SK-N-SH (cell line): Measurements from ENCODE around the gene AGK. TPM values are rescaled to one million over a fixed set of nuclear protein-coding genes. Genes with fewer than 3 reads are reported as not detected.

ENCODE experiments used
- CTCF ChIA-PET: fragments of 300-600, 350-600 bp; formaldehyde crosslinking; extraction: SDS; loops from one replicate; lab custom pipeline; 2021; lab: Yijun Ruan, JAX
- POLR2A ChIA-PET: fragments of 350-600 bp; sonication (Branson Sonifier 250); formaldehyde crosslinking; extraction: SDS; loops from one replicate; lab custom pipeline; 2020; ENCODE audit warnings: antibody characterized with exemption, inconsistent platforms; lab: Yijun Ruan, JAX
- DNase-seq: peaks from one replicate; pipeline ENCODE4 v3.0.0; 2012
- H2AFZ ChIP-seq: fragments of 200-600 bp; sonication (generic); 2 replicates; pipeline ENCODE4 v1.8.1; 2016; ENCODE audit warnings: antibody characterized with exemption, mild to moderate bottlenecking, low read depth
- H3F3A ChIP-seq: fragments of 200-600 bp; sonication (generic); replicated peaks from 2 replicates; pipeline ENCODE3; 2016; ENCODE audit warnings: antibody characterized with exemption, mild to moderate bottlenecking; ENCODE audit not compliant: insufficient read depth
- H3K27ac ChIP-seq, 2 experiments: fragments of 200-500 bp in 1 of 2; fragments of 200-600 bp in 1 of 2; sonication (Bioruptor generic) in 1 of 2; sonication (generic), shearing (Covaris generic) in 1 of 2; 2 replicates each; pipeline versions ENCODE4 v1.5.1 to v1.6.1; 2014 to 2016; ENCODE audit warnings: low read depth in 2 of 2, inconsistent platforms in 1 of 2, low read length in 1 of 2, mild to moderate bottlenecking in 1 of 2, mixed read lengths in 1 of 2
- H3K27me3 ChIP-seq: fragments of 200-600 bp; sonication (generic), shearing (Covaris generic); 2 replicates; pipeline ENCODE4 v1.6.1; 2016; ENCODE audit warnings: mixed run types; ENCODE audit not compliant: insufficient read depth
- H3K36me3 ChIP-seq, 2 experiments: fragments of 200-500 bp in 1 of 2; fragments of 200-600 bp in 1 of 2; sonication (Bioruptor generic) in 1 of 2; sonication (generic) in 1 of 2; replicated peaks in 1 of 2; 2 replicates each; pipeline versions ENCODE3 to v1.5.1; 2014 to 2016; ENCODE audit warnings: low read length in 1 of 2, mild to moderate bottlenecking in 1 of 2; ENCODE audit not compliant: insufficient read depth in 2 of 2, control insufficient read depth in 1 of 2
- H3K4me1 ChIP-seq, 2 experiments: fragments of 200-500 bp in 1 of 2; fragments of 200-600 bp in 1 of 2; sonication (Bioruptor generic) in 1 of 2; sonication (generic), shearing (Covaris generic) in 1 of 2; 2 replicates each; pipeline versions ENCODE4 v1.5.1 to v1.6.1; 2014 to 2016; ENCODE audit warnings: low read depth in 1 of 2, low read length in 1 of 2, mixed run types in 1 of 2; ENCODE audit not compliant: insufficient read depth in 2 of 2, control insufficient read depth in 1 of 2
- H3K4me2 ChIP-seq: fragments of 200-600 bp; sonication (generic), shearing (Covaris generic); 2 replicates; pipeline ENCODE4 v1.6.1; 2017; ENCODE audit warnings: mixed run types
- H3K4me3 ChIP-seq, 2 experiments: fragments of 200-500 bp in 1 of 2; fragments of 200-600 bp in 1 of 2; sonication (Bioruptor generic) in 1 of 2; sonication (generic), shearing (Covaris generic) in 1 of 2; 2 replicates each; pipeline versions ENCODE4 v1.5.1 to v1.8.1; 2014 to 2016; ENCODE audit warnings: low read depth in 2 of 2, inconsistent platforms in 1 of 2, low read length in 1 of 2, mild to moderate bottlenecking in 1 of 2, mixed read lengths in 1 of 2, moderate library complexity in 1 of 2
- H3K79me2 ChIP-seq: fragments of 200-600 bp; sonication (generic); 2 replicates; pipeline ENCODE4 v1.8.1; 2017; ENCODE audit warnings: mild to moderate bottlenecking; ENCODE audit not compliant: insufficient read depth
- H3K9ac ChIP-seq: fragments of 200-600 bp; sonication (generic); 2 replicates; pipeline ENCODE4 v1.6.1; 2017; ENCODE audit warnings: mixed run types
- H3K9me2 ChIP-seq: fragments of 200-600 bp; sonication (generic); 2 replicates; pipeline ENCODE4 v1.6.1; 2017; ENCODE audit warnings: mixed run types
- H3K9me3 ChIP-seq: fragments of 200-600 bp; sonication (generic); 2 replicates; pipeline ENCODE4 v1.6.1; 2017; ENCODE audit warnings: mixed run types, mild to moderate bottlenecking, moderate library complexity
- H4K20me1 ChIP-seq: fragments of 200-600 bp; sonication (generic); 2 replicates; pipeline ENCODE4 v1.6.1; 2017; ENCODE audit warnings: mild to moderate bottlenecking, mixed run types; ENCODE audit not compliant: insufficient read depth
- CHD2 ChIP-seq: fragments of 150-350 bp; IDR thresholded peaks from 2 replicates; pipeline ENCODE4 v1.6.1; 2018; ENCODE audit warnings: low read length; ENCODE audit not compliant: partially characterized antibody
- ELF1 ChIP-seq: IDR thresholded peaks from 2 replicates; pipeline ENCODE4 v1.4.0; 2012
- EZH2phosphoT487 ChIP-seq: fragments of 200-600 bp; sonication (generic); IDR thresholded peaks from 2 replicates; pipeline ENCODE4 v1.6.1; 2017; ENCODE audit warnings: low read depth, mixed run types, mild to moderate bottlenecking, antibody characterized with exemption, moderate library complexity, borderline replicate concordance
- FOXM1 ChIP-seq: IDR thresholded peaks from 2 replicates; pipeline ENCODE4 v1.4.0; 2012; ENCODE audit warnings: low read depth, mild to moderate bottlenecking
- GABPA ChIP-seq: IDR thresholded peaks from 2 replicates; pipeline ENCODE4 v1.4.0; 2012; ENCODE audit warnings: low read depth, mild to moderate bottlenecking
- GATA2 ChIP-seq: sonication (generic); formaldehyde crosslinking; IDR thresholded peaks from 2 replicates; pipeline ENCODE4 v1.5.0; 2020; ENCODE audit warnings: mild to moderate bottlenecking, missing genetic modification reagents
- MAX ChIP-seq: IDR thresholded peaks from 2 replicates; pipeline ENCODE4 v1.4.0; 2012; ENCODE audit warnings: low read depth
- MEF2A ChIP-seq: IDR thresholded peaks from 2 replicates; pipeline ENCODE4 v1.4.0; 2012; ENCODE audit warnings: low read depth, borderline replicate concordance
- NFIC ChIP-seq: IDR thresholded peaks from 2 replicates; pipeline ENCODE4 v1.4.0; 2012; ENCODE audit warnings: borderline replicate concordance
- NRF1 ChIP-seq: IDR thresholded peaks from 2 replicates; pipeline ENCODE4 v1.6.1; 2012; ENCODE audit warnings: low read depth, mild to moderate bottlenecking, low read length
- POLR2AphosphoS5 ChIP-seq: IDR thresholded peaks from 2 replicates; pipeline ENCODE4 v1.6.1; 2012; ENCODE audit warnings: low read depth, low read length
- RCOR1 ChIP-seq: fragments of 150-350 bp; IDR thresholded peaks from 2 replicates; pipeline ENCODE4 v1.6.1; 2017; ENCODE audit warnings: antibody characterized with exemption, low read length
- REST ChIP-seq: IDR thresholded peaks from 2 replicates; pipeline ENCODE4 v1.6.1; 2012; ENCODE audit warnings: mild to moderate bottlenecking, low read depth, low read length, moderate library complexity
- RFX5 ChIP-seq: IDR thresholded peaks from 2 replicates; pipeline ENCODE4 v1.6.1; 2012; ENCODE audit warnings: mild to moderate bottlenecking, improper control_type of control experiment, low read length
- RXRA ChIP-seq: IDR thresholded peaks from 2 replicates; pipeline ENCODE4 v1.4.0; 2012; ENCODE audit warnings: low read depth, mild to moderate bottlenecking, borderline replicate concordance
- SIN3A ChIP-seq: IDR thresholded peaks from 2 replicates; pipeline ENCODE4 v1.6.1; 2012; ENCODE audit warnings: low read depth, mild to moderate bottlenecking, low read length, moderate library complexity, borderline replicate concordance
- SMC3 ChIP-seq: IDR thresholded peaks from 2 replicates; pipeline ENCODE4 v1.6.1; 2012; ENCODE audit warnings: low read depth, low read length, improper control_type of control experiment
- TAF1 ChIP-seq: IDR thresholded peaks from 2 replicates; pipeline ENCODE4 v1.6.1; 2012; ENCODE audit warnings: low read depth, mild to moderate bottlenecking, low read length, moderate library complexity, borderline replicate concordance
- TCF12 ChIP-seq: IDR thresholded peaks from 2 replicates; pipeline ENCODE4 v1.4.0; 2012
- TEAD4 ChIP-seq: IDR thresholded peaks from 2 replicates; pipeline ENCODE4 v1.4.0; 2012; ENCODE audit warnings: mild to moderate bottlenecking, borderline replicate concordance; ENCODE audit not compliant: insufficient read depth
- USF2 ChIP-seq: fragments of 150-350 bp; IDR thresholded peaks from 2 replicates; pipeline ENCODE4 v1.6.1; 2017; ENCODE audit warnings: antibody characterized with exemption, low read length, low read depth, borderline replicate concordance
- YY1 ChIP-seq: IDR thresholded peaks from 2 replicates; pipeline ENCODE4 v1.4.0; 2012; ENCODE audit warnings: low read depth, mild to moderate bottlenecking
- WGBS: methylation state at CpG from one replicate; pipeline ENCODE4 v1.1.6; 2017; ENCODE audit warnings: low lambda C conversion rate; 5-methylcytosine and 5-hydroxymethylcytosine counted together
- polyA plus RNA-seq, 3 experiments: library from polyadenylated mRNA; depleted of rRNA; stranded (reverse); fragments of >200 nt; gene quantifications; 2 replicates each; pipeline ENCODE4 v1.2.3, GENCODE V29; 2012
- TF ChIP-seq, protein P1 (sequence below): IDR thresholded peaks from 2 replicates; pipeline ENCODE4 v1.4.0; 2012; ENCODE audit warnings: low read depth, borderline replicate concordance

The AGK gene
- polyA plus RNA-seq, 1 of the 3 experiments (the other 2 are of a cell fraction), result 45.7 TPM

- CTCF ChIA-PET, result interaction anchor here (1.1 to 1.7 kb wide), 2 partner anchors 10 to 89 kb away, joined by 3 read pairs; no protein-coding TSS in a partner anchor
- POLR2A ChIA-PET, result no interaction called here
- WGBS, result 71% methylated on average over 1 of the region's 1 CpG
These were observed 8.8 kb downstream of the AGK start for GRCh38 chr7:141559961-141560360.

GRCh38 chr7:141562036-141562435 lies 10.8 kb downstream of the AGK start:
- Histone ChIP-seq H3K4me2 (no peak overlapping the region), H3K9ac (no peak overlapping the region), H4K20me1 (no peaks in the 10 kb centered on the region), H3F3A (peaks cover 3% of the 10 kb centered on the region), H2AFZ (no peak overlapping the region), H3K27ac (no peak overlapping the region), H3K4me1 (no peaks in the 10 kb centered on the region; a peak in 1 of 4 replicates), H3K9me3 (peaks cover 8% of the 10 kb centered on the region), H3K36me3 (peaks cover 38 to 40% of the 10 kb centered on the region in 2 experiments), H3K27me3 (no peaks in the 10 kb centered on the region), H3K4me3 (no peak overlapping the region), H3K79me2 (peaks cover 41% of the 10 kb centered on the region), H3K9me2 (no peaks in the 10 kb centered on the region)
- DNase-seq, result no peak
- TF ChIP-seq MEF2A, result no peak
- no peak for TF ChIP-seq TCF12
- TF ChIP-seq NFIC, result no peak
- TF ChIP-seq MAX, result no peak
- TF ChIP-seq, protein P1, sequence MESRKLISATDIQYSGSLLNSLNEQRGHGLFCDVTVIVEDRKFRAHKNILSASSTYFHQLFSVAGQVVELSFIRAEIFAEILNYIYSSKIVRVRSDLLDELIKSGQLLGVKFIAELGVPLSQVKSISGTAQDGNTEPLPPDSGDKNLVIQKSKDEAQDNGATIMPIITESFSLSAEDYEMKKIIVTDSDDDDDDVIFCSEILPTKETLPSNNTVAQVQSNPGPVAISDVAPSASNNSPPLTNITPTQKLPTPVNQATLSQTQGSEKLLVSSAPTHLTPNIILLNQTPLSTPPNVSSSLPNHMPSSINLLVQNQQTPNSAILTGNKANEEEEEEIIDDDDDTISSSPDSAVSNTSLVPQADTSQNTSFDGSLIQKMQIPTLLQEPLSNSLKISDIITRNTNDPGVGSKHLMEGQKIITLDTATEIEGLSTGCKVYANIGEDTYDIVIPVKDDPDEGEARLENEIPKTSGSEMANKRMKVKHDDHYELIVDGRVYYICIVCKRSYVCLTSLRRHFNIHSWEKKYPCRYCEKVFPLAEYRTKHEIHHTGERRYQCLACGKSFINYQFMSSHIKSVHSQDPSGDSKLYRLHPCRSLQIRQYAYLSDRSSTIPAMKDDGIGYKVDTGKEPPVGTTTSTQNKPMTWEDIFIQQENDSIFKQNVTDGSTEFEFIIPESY, result no peak
- TF ChIP-seq GABPA, result no peak
- no peak for TF ChIP-seq POLR2AphosphoS5
- TF ChIP-seq REST, result no peak
- TF ChIP-seq SMC3, result no peak
- TF ChIP-seq YY1, result no peak
- no peak for TF ChIP-seq SIN3A
- no peak for TF ChIP-seq RFX5
- TF ChIP-seq NRF1, result no peak
- CTCF ChIA-PET, result interaction anchor here (1.5 kb wide), 1 partner anchor 28 kb away, joined by 5 read pairs; no protein-coding TSS in a partner anchor
- 96% methylated on average over 5 of the region's 5 CpGs for WGBS
- POLR2A ChIA-PET, result no interaction called here

More at GRCh38 chr7:141559961-141560360, 8.8 kb downstream of the AGK start:
- Histone ChIP-seq H3K27ac (no peak overlapping the region), H3K79me2 (peaks cover 42% of the 10 kb centered on the region), H3K9me2 (no peaks in the 10 kb centered on the region), H3F3A (peaks cover 3% of the 10 kb centered on the region), H3K4me1 (no peaks in the 10 kb centered on the region; a peak in 1 of 4 replicates), H3K4me2 (no peak overlapping the region), H2AFZ (no peak overlapping the region), H3K27me3 (no peaks in the 10 kb centered on the region), H3K9ac (no peak overlapping the region), H3K36me3 (peaks cover 39 to 40% of the 10 kb centered on the region in 2 experiments), H3K9me3 (peaks cover 8% of the 10 kb centered on the region), H4K20me1 (no peaks in the 10 kb centered on the region), H3K4me3 (no peak overlapping the region)
- DNase-seq, result no peak
- TF ChIP-seq TEAD4, result no peak
- no peak for TF ChIP-seq FOXM1
- TF ChIP-seq GATA2, result no peak
- no peak for TF ChIP-seq MEF2A
- TF ChIP-seq TAF1, result no peak
- TF ChIP-seq MAX, result no peak
- no peak for TF ChIP-seq RXRA
- no peak for TF ChIP-seq ELF1
- TF ChIP-seq USF2, result no peak
- TF ChIP-seq CHD2, result no peak
- no peak for TF ChIP-seq EZH2phosphoT487
- TF ChIP-seq TCF12, result no peak
- no peak for TF ChIP-seq SMC3
- TF ChIP-seq RCOR1, result no peak
